ENCODE results near the gene DOCK8.
"Not testable (repeated sequence)": the region's sequence is repeated elsewhere in the genome, so short reads cannot be mapped to it uniquely, and the experiment has no call there.

DNA sequence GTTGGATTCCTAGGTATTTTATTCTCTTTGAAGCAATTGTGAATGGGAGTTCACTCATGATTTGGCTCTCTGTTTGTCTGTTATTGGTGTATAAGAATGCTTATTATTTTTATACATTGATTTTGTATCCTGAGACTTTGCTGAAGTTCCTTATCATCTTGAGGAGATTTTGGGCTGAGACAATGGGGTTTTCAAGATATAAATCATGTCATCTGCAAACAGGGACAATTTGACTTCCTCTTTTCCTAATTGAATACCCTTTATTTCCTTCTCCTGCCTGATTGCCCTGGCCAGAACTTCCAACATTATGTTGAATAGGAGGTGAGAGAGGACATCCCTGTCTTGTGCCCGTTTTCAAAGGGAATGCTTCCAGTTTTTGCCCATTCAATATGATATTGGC, 17.0 kb downstream of the DOCK8 start:
- TF ChIP-seq CTCF, POLR2A (IDR thresholded peaks at IDR 0.05): not testable (repeated sequence)
